AG04450 (cell line): ENCODE data around the gene TK1. TPM values are rescaled to one million over a fixed set of nuclear protein-coding genes. Genes with fewer than 3 reads are reported as not detected.

ENCODE experiments used
- CTCF ChIA-PET: fragments of 300-600, 350-600 bp; formaldehyde crosslinking; extraction: SDS; loops from one replicate; lab custom pipeline; 2022; ENCODE audit warnings: antibody characterized with exemption, inconsistent platforms; lab: Charles Lee
- POLR2A ChIA-PET: fragments of 350-600 bp; formaldehyde crosslinking; extraction: SDS; loops from one replicate; lab custom pipeline; 2021; ENCODE audit warnings: antibody characterized with exemption, inconsistent platforms; lab: Yijun Ruan, JAX
- DNase-seq: peaks from one replicate; pipeline ENCODE4 v3.0.0-alpha.2; 2011; ENCODE audit warnings: low read depth, low spot score
- H3K27ac ChIP-seq: one replicate; pipeline ENCODE4 v1.5.1; 2012; ENCODE audit warnings: low read depth, low read length, control low read depth
- H3K27me3 ChIP-seq: one replicate; pipeline ENCODE4 v1.6.0; 2012; ENCODE audit warnings: low read length; ENCODE audit not compliant: control insufficient read depth, insufficient read depth
- H3K4me3 ChIP-seq: 2 replicates; pipeline ENCODE4 v1.5.1; 2011; ENCODE audit warnings: mild to moderate bottlenecking, low read depth, low read length, control low read depth
- H3K9me3 ChIP-seq: 2 replicates; pipeline ENCODE4 v1.5.1; 2012; ENCODE audit warnings: low read length; ENCODE audit not compliant: control insufficient read depth, insufficient read depth
- CTCF ChIP-seq: IDR thresholded peaks from 2 replicates; pipeline ENCODE4 v1.5.1; 2011; ENCODE audit warnings: low read depth, low read length, control low read depth, inconsistent platforms
- polyA plus RNA-seq: library from polyadenylated mRNA; depleted of rRNA; stranded (reverse); fragments of >200 nt; gene quantifications from 2 replicates; pipeline ENCODE4 v1.2.3, GENCODE V29; 2011

TK1 gene
- polyA plus RNA-seq, 1 experiment, result 27.1 TPM

- DNase-seq, result no peak
- Histone ChIP-seq H3K4me3 (no peak overlapping the region), H3K27me3 (no peaks in the 10 kb centered on the region), H3K9me3 (peaks cover 5% of the 10 kb centered on the region; the same call in 1 of the 2 replicates), H3K27ac (no peak overlapping the region)
- ChIA-PET POLR2A (no interaction called here), CTCF (no interaction called here)
- TF ChIP-seq CTCF, result no peak
Measured at GRCh38 chr17:78144736-78145641, 41.9 kb downstream of the TK1 start.

GRCh38 chr17:78144147-78144719 lies 42.6 kb downstream of the TK1 start:
- peak; percentile 56 for DNase-seq
- peaks cover 5% of the 10 kb centered on the region; the same call in 1 of the 2 replicates for H3K9me3 ChIP-seq
- ChIA-PET POLR2A (interaction anchor here (0.5 kb wide), 1 partner anchor 55 kb away, joined by 4 read pairs; no protein-coding TSS in a partner anchor), CTCF (no interaction called here)
- no peak overlapping the region for H3K27ac ChIP-seq
- H3K27me3 ChIP-seq, result no peaks in the 10 kb centered on the region
- H3K4me3 ChIP-seq, result no peak overlapping the region
- TF ChIP-seq CTCF, result 0 out of 2 replicates have a peak, but pooled peaks have one; percentile 6

- CTCF ChIA-PET, result no interaction called here
- POLR2A ChIA-PET, result interaction anchor here (0.5 kb wide), 1 partner anchor 55 kb away, joined by 4 read pairs; no protein-coding TSS in a partner anchor
Measured at GRCh38 chr17:78143214-78144146, 43.4 kb downstream of the TK1 start.

More at GRCh38 chr17:78143214-78144146, 43.4 kb downstream of the TK1 start:
- no peak for DNase-seq
- no peak for TF ChIP-seq CTCF
- no peaks in the 10 kb centered on the region for H3K27me3 ChIP-seq
- peaks cover 5% of the 10 kb centered on the region; the same call in 1 of the 2 replicates for H3K9me3 ChIP-seq
- H3K4me3 ChIP-seq, result no peak overlapping the region
- no peak overlapping the region for H3K27ac ChIP-seq
